Left hindlimb (tissue), 1 donor: Measurements from ENCODE around the gene LITAF.
"Not testable (repeated sequence)": the region's sequence is repeated elsewhere in the genome, so short reads cannot be mapped to it uniquely, and the experiment has no call there.

Experiments used
- DNase-seq: peaks from one replicate; pipeline ENCODE4 v3.0.0-alpha.2; 2018

Gene LITAF

DNA sequence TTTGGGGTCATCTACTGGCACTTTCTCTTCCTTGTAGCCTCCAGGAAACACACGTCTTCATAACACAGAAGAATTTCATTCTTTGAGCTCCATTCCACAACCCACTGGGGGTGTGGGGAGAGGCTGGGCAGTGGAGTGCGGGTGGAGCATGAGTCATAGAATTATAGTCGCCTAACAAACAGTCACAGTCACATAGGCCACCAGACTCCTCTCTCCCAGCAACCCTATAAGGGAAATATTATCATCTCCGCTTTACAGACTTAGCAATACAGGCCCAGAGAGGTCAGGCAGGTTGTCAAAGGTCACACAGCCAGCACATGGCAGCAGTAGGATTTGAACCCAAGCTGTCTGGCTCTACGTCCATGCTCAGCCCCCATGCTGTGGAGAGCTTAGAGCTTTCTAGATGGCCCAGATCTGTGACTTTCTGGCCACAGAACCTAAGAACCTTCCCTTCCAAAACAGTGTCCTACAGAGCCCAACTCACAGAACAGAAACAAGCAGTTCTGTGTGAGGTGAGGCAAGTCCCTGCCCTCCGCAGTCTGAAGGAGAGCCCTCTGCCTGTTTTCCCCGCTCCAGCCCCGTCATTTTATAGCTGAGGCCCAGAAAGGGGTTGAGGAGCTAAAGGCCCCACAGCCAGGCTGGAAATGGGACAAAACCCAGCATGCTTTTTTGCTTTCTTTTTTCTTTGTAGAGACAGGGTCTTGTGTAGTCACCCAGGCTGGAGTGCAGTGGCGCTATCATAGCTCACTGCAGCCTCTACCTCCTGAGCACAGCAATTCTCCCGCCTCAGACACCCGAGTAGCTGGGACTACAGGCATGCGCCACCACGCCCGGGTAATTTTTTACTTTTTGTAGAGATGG lies 10.7 kb upstream of the LITAF start:
- peak; percentile 80 for DNase-seq

DNA sequence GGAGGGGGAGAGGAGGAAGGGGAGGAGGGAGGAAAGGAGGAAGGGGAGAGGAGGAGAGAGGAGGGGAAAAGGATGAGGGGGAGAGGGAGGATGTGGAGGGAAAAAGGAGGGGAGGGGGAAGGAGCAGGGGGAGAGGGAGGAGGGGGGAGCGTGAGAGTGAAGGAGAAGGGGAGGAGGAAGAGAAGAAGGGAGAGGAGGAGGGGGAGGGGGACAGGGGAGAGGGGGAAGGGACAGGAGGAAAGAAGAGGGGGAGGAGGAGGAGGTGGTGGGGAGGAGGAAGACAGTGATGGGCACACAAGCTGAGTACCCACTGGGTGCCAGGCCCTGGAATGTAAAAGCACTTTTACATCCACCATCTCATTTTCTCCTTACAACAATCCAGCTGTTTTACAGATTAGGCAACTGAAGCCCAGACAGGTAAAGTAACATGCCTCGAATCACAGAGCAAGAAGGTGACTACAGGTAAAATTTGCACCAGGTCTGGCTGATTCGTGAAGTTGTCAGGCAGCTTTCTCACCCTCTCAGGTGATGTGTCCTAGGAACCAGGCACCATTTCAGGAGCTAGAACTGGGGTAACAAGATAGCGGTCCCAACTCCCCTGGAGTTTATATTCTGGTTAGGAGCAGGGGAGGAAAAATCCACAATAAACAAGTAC lies 10.0 kb upstream of the LITAF start:
- DNase-seq = peak; percentile 29

DNA sequence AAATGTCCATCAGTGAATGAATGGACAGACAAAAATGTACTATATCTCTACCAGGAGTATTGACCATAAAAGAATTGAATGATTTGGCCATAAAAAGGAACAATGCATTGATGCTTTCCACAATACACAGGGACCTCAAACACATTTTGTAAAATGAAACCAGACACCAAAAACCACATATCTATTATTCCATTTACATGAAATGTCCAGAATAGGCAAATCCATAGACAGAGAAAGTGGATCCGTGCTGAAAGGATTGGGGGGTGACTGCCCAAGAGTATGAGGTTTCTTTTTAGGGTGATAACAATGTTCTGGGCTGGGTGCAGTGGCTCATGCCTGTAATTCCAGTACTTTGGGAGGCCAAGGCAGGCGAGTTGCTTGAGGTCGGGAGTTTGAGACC lies 6.9 kb upstream of the LITAF start:
- no peak for DNase-seq

DNA sequence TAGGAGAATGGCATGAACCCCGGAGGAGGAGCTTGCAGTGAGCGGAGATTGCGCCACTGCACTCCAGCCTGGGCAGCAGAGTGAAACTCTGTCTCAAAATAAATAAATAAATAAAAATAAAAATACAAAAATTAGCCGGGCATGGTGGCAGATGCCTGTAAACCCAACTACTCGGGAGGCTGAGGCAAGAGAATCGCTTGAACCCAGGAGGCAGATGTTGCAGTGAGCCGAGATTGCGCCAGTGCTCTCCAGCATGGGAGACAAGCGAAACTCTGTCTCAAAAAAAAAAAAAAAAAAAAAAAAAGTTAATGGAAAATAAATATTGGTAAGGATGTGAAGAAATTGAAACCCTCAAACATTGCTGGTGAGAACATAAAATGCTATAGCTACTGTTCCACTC lies 6.4 kb upstream of the LITAF start:
- not testable (repeated sequence) for DNase-seq

DNA sequence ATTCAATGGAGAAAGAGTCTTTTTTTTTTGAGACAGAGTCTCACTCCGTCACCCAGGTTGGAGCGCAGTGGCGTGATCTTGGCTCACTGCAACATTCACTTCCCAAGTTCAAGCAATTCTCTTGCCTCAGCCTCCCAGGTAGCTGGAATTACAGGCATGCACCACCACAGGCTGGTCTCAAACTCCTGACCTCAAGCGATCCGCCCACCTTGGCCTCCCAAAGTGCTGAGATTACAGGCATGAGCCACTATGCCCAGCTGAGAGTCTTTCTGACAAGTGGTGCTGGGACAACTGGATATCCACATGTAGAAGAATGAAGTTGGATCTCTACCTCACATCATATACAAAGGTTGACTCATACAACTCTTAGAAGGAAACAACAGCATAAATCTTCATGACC lies 4.9 kb upstream of the LITAF start:
- not testable (repeated sequence) for DNase-seq

DNA sequence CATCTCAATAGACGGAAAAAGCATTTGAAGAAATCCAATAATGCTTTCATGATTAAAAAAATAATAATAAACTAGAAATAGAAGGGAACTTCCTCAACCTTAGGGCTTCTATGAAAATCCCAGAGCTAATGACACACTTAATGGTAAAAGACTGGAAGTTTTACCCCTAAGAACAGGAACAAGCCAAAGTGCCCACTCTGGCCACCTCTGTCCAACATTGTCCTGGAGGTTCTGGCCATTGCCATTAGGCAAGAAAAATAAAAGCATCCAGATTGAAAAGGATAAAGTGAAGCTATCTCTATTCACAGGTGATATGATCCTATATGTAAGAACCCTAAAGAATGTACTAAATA lies 2.5 kb upstream of the LITAF start:
- DNase-seq = no peak

DNA sequence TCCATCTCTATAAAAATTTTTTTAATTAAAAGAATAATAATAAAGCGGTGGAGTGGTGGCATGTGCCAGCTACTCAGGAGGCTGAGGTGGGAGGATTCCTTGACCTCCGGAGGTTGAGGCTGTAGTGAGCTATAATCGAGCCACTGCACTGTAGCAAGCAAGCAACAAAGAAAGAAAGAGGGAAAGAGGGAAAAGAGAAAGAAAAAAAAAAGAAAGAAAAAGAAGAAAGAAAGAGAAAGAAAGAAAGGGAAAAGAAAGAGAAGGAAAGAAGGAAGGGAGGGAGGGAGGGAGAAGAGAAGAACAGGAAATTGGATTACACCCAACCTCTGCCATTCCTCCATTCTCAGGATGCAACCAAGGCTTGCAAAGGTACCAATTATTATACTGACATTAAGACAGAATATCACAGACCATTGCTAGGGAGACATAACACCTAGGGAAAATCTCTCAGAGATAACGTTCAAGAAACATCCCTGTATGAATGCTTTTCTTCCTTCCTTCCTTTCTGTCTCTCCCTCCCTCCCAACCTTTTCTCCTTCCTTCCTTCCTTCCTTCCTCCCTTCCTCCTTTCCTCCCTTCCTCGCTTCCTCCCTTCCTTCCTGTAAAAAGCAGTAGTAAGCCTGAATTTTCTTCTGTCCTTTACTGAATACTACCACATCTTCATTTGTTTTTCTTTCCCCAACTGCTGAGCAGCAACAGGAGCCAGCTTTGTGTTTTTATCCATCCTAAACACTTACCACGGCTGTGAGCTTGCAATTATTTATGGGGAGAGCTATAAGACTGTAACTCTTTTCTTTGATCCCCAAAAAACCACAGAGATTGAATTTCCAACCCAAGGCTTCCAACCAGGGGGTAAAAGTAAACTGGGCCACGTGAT lies 1.8 kb upstream of the LITAF start:
- no peak for DNase-seq

DNA sequence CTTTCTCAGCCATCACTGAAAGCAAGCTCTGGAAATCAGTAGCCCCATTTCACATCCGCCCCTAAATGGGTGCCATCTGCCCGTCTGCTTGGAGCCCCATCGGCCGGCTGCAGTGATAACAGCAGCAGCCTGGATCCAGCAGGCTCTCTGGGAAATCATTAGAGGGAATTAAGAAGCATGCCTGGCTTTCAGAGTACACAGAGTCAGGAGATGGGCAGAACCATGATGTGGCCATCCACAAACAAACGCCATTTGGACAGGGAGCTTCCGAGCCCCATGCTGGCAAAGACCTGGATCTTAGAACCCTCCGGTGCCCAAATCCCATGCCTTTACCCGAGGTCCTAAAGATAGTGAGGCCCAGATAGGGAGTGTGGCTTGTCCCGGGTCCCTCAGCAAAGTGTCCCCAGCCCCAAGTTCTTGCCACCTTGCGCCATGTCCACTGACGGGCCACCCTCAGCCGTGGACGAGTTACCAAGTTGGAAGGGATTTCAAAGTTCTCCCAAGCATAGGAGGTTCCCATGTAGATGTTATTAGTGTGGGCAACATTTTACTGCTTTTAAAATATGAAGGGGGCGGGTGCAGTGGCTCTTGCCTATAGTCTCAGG lies 1.0 kb upstream of the LITAF start:
- no peak for DNase-seq

DNA sequence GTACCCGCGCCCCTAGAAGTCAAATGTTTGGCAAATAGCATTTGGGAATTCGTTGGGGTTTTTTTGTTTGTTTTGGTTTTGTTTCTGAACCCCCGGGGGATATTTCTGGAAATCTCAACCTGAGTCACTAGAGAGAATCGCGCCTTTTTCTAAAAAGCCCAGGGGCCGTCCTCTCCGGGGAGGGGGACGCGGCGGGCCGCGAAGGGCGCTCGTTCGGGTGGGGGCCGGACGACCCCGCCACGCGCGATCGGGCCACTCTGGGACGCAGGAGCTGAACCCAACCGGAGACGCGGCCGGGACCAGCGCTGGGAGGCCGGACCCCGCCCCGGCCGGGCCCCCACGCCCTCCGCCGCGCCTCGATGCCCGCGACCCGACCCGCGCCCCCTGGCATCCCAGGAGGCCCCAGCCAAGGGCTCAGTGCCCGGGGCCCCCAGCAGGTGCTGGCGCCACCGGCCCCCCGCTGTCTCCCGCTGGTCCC lies 302 bp downstream of the LITAF start:
- DNase-seq = no peak

DNA sequence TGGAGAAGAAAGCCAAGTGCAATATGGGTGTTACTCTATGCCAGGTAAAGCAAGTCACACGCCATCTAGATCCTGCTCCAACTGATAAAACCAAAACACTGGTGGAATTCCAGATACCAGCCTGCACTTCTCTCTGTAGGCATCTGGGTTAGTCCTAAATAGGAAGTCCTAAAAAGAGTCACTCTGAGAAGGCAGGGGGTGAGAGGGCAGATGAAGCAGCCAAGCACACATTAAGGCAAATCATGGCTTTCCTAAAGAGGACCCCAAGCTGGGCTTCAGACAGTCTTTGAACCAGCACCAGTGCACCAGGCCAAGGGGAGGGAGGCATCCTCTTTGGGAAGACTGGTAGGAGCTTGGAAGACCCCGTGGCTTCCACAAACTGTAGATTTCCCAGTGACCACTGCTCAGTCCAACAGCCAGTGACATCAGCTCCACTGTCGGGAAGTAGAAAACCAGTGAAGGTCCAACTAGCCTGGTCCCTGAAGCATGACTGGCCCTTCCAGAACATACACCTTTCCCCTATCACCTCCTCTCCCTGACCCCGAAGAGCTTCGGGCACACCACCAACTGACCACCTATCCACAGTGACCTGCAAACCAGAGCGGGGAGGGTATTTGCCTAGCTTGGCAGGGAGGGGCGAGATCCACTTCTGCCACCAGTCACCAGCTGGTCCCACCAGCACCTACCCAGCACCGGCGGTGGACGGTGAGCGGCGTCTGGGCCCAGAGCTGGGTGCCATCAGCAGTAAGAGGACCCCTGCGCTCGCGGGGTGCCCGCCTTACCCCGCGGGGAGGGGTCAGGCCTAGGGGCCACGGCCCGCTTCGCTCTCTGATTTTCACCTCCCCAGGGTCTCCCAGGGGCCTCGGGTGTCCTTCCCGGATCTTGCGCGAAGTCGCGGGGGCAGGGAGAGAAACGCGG lies 1.0 kb downstream of the LITAF start:
- peak; percentile 60 for DNase-seq

DNA sequence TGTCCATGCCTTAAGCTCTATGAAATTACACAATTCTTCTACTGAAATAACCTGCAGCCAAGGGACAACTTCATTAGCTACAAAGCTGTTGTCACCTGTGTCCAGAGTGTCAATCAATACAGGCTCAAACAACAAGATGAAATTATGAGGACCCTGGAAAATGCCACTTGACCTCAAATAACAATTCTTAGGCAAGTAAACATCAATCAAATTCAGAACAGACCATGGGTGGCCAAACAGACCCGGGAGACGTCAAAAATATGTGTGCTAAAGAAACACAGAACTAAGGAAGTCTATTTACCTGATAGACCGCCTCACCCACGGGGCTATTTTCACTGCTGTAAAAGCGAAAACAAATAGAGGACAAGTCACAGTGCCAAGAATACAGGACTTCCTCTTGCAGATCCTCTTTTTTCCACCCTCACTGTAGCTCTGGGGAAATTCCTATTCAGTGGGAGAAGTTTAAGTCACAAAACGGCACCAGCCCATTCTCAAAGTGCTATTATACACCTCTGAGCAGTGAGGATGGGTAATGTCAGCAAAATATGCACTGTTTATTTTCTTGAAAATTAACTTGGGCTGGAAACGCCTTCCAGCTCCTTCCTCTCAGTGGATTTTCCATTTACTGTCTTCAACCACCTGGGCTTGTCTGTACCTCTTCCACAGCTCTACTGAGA lies 2.7 kb downstream of the LITAF start:
- DNase-seq = no peak

DNA sequence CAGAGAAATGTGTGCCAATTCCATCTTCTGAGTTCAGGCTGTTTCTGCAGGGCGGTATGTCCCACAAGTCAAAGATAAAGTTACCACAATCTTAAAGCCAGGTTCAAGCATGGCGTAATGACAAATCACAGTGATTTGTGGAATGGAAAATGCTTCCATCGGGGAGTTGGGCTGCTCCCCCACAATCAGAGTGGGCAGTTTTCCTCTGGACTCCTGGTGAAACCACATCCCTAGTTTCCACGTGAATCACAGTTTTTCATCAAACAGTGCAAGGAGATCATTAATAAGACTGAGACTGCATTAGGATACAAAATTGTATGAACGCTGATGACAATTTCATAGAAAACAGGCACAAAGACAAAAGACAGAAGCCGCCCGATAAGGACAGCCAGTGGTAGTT lies 3.6 kb downstream of the LITAF start:
- DNase-seq = no peak

DNA sequence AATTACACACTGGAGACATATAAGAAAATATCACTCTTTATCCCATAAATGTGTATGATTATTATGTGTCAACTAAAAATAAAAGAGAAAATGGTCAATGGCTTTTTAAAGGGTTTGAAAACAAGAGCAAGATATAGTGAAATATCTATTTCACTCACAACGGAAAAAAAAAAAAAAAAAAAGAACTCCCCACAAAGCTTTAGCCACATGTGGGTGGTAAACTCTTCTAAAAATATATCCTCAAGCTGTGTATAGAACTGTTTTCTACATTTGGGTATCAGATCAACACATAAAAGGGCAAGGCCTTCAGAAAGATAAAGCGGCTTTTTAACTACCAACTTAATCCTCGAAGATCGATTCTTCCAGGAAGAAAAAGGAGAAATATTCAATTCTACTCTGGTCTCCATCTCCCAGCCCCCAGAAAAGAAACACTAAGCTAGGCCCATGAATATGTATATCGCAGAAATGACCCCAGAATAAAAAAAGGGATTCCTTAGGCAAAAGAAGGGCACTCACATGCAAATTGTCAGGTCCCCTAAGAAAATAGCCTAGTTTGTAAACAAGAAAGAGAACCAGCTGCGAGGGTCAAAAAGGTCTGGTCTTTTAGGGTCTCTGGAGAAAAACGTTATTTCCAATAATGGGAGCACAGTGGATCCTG lies 4.4 kb downstream of the LITAF start:
- no peak for DNase-seq

DNA sequence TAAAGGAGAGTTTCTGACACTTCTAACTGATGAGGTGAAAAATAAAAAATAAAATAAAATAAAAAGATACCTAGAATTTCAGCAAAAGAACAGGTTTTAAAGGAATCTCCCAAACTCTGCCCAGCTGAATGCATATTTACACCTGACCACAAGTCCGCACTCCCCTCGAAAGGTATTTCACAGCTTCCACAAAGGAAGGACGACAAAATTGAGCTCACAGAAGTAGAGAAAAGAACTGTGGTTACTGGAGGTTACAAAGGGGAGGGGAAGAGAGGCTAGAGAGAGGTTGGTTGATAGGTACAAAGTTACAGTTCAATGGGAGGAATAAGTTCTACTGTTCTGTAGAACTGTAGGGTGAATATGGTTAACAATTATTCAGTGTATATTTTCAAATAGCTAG lies 5.0 kb downstream of the LITAF start:
- no peak for DNase-seq

DNA sequence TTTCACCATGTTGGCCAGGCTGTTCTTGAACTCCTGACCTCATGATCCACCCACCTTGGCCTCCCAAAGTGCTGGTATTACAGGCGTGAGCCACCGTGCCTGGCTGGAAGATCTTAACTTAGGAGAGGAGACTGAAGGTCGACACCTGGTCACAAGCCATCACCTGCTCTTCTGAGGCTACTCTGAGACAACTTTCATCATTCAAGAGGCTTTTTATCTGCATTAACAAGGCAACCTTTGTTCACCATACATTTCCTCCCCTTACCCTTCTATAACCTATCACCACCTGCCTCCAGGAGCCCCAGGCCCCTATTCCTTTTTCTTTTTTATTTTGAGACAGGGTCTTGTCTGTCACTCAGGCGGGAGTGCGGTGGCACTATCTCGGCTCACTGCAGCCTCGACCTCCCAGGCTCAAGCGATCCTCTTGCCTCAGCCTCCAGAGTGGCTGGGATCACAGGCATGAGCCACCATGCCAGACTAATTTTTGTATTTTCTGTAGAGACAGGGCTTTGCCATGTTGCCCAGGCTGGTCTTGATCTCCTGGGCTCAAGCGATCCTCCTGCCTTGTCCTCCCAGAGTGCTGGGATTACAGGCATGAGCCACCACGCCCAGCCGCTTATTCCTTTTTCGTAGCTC lies 6.2 kb downstream of the LITAF start:
- DNase-seq = no peak

DNA sequence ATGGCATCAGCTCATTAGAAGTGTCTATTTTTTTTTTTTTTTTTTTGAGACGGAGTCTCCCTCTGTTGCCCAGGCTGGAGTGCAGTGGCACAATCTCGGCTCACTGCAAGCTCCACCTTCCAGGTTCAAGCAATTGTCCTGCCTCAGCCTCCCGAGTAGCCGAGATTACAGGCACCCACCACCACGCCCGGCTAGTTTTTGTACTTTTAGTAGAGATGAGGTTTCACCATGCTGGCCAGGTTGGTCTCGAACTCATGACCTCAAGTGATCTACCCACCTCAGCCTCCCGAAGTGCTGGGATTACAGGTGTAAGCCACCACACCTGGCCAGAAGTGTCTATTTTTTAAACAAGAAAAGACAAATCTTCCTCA lies 9.4 kb downstream of the LITAF start:
- DNase-seq = not testable (repeated sequence)

DNA sequence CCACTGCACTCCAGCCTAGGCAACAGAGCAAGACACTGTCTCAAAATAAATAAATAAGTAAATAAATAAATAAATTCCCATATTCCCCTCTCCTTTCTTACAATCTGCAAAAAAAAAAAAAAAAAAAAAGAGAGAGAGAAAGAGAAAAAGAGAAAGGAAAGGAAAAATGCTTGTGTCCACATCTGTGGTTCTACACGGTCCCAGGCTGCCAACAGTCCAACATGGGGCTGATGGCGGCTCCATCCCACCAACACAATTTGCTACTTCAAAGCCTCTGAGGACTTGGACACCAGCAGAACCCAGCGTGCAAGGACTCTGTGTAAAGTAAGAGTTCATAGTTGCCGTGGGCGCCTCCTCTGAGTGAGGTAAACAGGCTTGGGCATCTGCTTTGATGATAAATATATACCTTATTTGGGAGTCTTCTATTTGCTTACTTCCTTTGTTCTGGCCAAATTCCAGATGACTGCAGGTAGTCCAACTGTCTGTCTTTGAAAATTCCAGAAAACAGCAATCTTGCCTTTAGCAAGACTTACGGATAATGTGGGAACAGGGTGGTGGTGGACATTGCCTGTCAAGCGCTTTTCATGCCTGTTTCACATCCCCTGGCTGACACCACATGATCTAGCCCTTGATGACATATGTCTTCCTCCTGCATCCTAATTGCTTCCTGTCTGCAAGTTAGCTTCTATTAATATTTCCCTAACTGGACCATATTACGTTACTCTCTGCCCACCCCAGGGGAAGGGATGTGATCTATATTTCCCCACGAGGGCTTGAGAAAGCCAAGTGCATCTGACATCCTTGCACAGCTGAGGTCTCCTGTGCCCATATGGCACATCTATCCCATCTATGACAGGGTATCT lies 10.1 kb downstream of the LITAF start:
- no peak for DNase-seq

DNA sequence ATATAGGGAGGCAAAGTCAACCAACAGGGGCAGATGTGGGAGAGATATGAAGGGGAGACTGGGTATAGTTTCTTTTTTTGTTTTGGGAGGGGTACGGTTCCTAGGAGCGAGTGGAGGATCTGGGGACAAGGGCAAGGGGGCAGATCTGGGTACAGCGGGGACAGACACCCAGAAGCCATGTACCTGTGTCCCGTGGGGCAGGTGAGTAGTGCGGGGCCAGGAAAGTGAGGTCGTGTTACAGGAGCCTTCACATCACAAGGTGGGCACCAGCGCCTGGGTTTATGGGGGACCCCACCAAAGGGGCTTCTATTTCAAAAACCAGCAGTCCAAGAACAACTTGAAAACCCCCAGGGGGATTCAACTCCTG lies 11.5 kb downstream of the LITAF start:
- DNase-seq = no peak

DNA sequence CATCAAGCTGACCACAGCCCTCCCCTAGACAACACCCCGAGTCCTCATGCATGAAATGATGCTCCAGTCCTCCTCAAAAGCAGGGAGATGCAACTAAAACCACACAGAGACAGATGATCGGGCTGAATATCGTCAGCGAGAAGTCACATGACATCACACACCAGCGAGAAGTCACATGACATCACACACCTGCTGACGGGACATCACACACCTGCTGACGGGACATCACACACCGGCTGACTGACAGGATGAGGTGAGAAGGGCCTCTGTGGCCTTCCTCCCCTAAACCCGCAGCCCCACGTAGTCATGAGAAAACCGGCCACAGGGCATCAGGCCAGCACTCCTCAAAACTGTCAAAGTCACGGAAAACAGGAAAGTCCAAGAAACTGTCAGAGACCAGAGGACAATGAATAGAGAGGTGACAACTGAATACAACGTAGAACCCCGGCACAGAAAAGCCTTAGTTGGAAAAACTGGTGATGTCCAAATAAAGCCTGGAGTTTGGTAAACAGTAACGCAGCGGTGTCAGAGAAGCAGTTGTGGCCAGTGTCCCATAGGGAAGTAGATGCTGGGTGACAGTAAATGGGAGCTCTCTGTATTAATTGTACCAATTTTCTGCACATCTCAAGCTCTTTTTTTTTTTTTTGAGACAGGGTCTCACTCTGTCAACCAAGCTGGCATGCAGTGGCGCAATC lies 14.3 kb downstream of the LITAF start:
- no peak for DNase-seq
